Renal cortex interstitium (tissue), 11 donors: ENCODE measurements around the gene TENT4B. TPM values are rescaled to one million over a fixed set of nuclear protein-coding genes. Genes with fewer than 3 reads are reported as not detected.
A peak's percentile ranks its signal among the peaks of the same experiment; 100 is the strongest.

Source experiments
- DNase-seq, 11 donors: peaks; one replicate each; pipeline ENCODE4 v3.0.0-alpha.2; 2013; ENCODE audit warnings: low read depth in 9 of 11, low spot score in 4 of 11; ENCODE audit errors: extremely low read depth in 1 of 11
- polyA plus RNA-seq, 3 donors: library from polyadenylated mRNA; unstranded; fragments of 120-200 nt; gene quantifications; one replicate each; pipeline ENCODE4 v1.2.1, GENCODE V29; 2013; ENCODE audit not compliant: insufficient read length in 3 of 3

Gene TENT4B
- polyA plus RNA-seq, 3 donors: 14.4 to 17.1 (median 15.9) TPM

DNA sequence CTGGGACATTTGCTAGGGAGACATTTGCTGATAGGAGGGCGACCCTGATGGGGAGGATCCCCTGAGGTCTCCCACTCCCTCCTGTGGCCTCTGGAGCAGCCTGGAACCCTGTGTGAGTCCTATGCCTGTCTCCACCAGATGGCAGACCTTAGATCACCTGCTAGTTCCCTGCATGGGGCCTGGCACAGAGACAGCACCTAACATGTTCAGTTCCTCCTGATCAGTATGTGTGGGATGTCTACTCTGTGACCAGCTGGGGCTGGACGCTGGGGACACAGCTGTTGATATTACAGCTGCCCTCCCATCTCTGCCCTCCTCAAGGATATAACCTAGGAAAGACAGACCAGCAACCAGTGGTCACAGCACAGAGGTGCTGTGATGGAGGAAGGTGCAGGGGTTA, 112.2 kb downstream of the TENT4B start:
- no peak for DNase-seq

- no peak for DNase-seq
Observed at GRCh38 chr16:50265716-50266336, 112.7 kb downstream of the TENT4B start.

DNA sequence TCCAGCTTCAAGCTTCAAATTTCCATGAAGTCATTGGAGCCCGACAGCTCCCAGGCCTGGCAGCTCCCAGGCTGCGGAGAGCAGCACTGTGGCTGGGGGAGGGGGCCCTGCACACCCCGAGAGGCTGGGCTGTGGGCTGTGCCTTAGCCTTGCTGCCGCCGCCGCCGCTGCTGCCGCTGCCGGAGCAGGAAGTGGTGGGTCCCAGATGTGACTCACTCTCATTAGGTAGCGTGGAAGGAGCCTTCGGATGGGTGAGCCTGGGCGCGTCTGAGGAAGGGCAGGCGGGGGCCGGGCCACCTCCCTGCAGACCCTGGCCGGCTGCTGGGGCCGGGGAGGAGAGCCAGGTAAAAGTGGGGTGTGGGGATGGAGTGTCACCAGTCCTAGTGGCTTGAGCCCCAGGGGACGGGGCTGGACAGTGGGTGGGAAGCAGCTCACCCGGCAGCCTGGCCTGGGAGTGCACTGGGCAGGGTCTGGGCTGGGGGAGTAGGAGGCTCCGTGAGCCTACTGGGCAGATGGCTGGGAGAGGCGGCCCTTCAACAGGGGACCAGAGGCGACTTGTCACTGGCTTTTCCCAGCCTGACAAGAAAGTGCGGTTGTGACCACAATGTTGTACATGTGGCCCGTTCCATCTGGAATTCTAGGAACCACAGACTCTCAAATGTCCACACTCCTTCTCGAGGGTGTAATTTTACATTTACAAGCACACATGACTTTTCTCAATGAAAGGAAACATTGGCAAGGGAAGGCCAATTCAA, 113.4 kb downstream of the TENT4B start, which contains the start of gene ADCY7:
ADCY7 (plus strand) TSS at position 215 of the 755 bp plus-strand sequence. CDS start 21,629 bp downstream, outside the sequence.
- peak in 3 of 11 donors; percentile 39 to 66 (median 49) for DNase-seq

GRCh38 chr16:50267151-50267631, 114.1 kb downstream of the TENT4B start:
- DNase-seq: no peak

GRCh38 chr16:50267651-50268050, 114.5 kb downstream of the TENT4B start:
- no peak for DNase-seq

- DNase-seq: no peak
Observed at GRCh38 chr16:50268352-50268751, 115.2 kb downstream of the TENT4B start.

GRCh38 chr16:50269061-50269705, 116.1 kb downstream of the TENT4B start:
- DNase-seq: no peak

- DNase-seq: no peak
Observed at GRCh38 chr16:50269769-50270509, 116.8 kb downstream of the TENT4B start.

- DNase-seq: no peak
Observed at GRCh38 chr16:50270510-50271147, 117.5 kb downstream of the TENT4B start.

DNA sequence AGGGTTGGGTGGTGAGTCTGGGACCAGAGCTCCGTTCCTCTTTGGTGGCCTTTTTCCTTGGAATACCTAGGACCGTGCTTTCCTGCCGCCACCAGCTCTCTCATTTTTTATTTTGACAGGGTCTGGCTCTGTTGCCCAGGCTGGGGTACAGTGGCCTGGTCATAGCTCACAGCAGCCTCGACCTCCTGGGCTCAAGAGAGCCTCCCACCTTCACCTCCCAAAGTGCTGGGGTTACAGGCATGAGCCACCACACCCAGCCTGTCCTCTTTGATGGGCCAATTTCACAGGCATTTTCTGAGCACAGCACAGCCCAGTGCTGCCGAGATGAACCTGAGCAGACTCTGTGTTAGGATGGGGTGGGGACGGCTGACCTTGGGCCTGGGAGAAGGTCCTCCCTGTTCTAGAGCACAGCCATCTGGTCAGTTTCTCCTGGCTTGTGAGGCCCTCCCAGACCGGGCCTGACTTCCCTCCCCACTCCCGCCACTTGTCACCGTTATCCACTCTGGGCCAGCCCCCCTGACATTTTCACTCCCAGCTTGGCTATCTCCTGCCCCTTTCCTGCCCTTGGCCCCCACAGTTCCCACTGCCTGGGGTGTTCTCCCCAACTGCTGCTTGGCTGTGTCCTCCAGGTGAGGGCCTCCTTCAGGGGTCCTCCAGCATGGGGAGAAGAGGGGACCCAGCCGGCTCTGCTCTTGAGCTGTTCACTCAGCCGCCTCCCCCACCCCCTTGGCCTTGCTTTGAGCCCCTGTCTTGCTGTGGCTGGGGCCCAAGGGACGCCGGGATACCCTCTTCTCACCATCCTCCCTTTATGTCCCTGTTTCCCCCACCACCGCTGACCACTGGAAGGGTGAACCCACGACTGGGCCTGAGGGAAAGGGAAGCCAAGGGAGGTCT, 118.3 kb downstream of the TENT4B start:
- DNase-seq: no peak

- no peak for DNase-seq
Observed at GRCh38 chr16:50272111-50272571, 119.0 kb downstream of the TENT4B start.

GRCh38 chr16:50272687-50273381, 119.7 kb downstream of the TENT4B start:
- no peak for DNase-seq

GRCh38 chr16:50273382-50273690, 120.2 kb downstream of the TENT4B start:
- no peak for DNase-seq

DNA sequence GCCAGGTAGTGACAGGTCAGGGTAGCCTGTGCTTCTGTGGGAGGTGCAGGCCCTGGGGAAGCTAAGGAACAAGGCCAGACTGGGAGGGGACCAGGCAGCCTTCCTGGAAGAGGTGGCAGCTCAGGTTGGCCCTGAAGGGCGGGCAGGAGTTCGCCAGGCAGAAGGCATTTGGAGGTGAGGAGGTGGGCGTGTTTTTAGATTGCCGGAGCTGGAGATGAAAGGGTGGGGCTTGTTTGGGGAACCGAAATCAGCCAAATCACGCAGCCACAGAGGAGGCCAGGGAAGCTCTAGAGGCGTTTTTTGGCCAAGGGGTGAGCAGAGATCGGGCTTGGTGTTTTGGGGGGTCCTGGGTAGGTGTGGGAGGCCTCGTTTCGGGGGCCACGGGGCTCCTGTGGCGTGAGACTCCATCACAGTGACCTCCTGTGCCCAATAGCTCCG, 120.8 kb downstream of the TENT4B start:
- no peak for DNase-seq

- no peak for DNase-seq
Observed at GRCh38 chr16:50274326-50275097, 121.4 kb downstream of the TENT4B start.

DNA sequence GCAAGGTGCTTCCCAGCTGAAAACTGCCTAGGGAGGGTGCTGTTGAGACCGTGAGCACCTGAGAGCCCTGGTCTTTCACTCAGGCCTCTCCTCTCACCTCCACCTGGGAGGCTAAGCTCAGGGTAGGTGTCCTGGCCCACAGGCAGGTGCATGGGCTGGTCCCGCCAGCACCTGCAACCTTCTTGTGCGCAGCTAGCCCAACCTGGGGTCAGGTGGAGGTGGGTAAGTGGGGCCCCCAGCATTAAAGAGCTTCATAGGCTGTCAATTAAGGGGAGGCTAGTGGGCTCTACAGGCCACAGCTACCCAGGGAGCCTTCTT, 122.0 kb downstream of the TENT4B start:
- DNase-seq: no peak
